GM21381 (cell line): ENCODE data around the gene TDRKH.
"Not testable (repeated sequence)": the region's sequence is repeated elsewhere in the genome, so short reads cannot be mapped to it uniquely, and the experiment has no call there.

ENCODE experiments used
- ATAC-seq: cut with Tn5 transposase; IDR thresholded peaks from one replicate; pipeline ENCODE4 v1.9.1; 2021; ENCODE audit warnings: mild to moderate bottlenecking, moderate library complexity; ENCODE audit not compliant: unreplicated experiment

Gene TDRKH

GRCh38 chr1:151803164-151803563, 12.9 kb upstream of the TDRKH start:
- no peak for ATAC-seq

GRCh38 chr1:151802372-151802771, 12.1 kb upstream of the TDRKH start:
- ATAC-seq, result no peak

GRCh38 chr1:151801846-151802245, 11.5 kb upstream of the TDRKH start:
- ATAC-seq, result no peak

- no peak for ATAC-seq
Measured at GRCh38 chr1:151801310-151801820, 11.1 kb upstream of the TDRKH start.

- ATAC-seq, result no peak
Measured at GRCh38 chr1:151800830-151801229, 10.5 kb upstream of the TDRKH start.

GRCh38 chr1:151799179-151800022, 9.1 kb upstream of the TDRKH start:
- ATAC-seq, result no peak

- no peak for ATAC-seq
Measured at GRCh38 chr1:151798571-151798970, 8.3 kb upstream of the TDRKH start.

- ATAC-seq, result no peak
Measured at GRCh38 chr1:151790940-151791651, 796 bp upstream of the TDRKH start.

GRCh38 chr1:151787689-151788088, 2.6 kb downstream of the TDRKH start:
- ATAC-seq, result no peak

GRCh38 chr1:151783796-151784195, 6.5 kb downstream of the TDRKH start:
- ATAC-seq, result no peak

GRCh38 chr1:151782741-151783140, 7.6 kb downstream of the TDRKH start:
- no peak for ATAC-seq

GRCh38 chr1:151782026-151782425, 8.3 kb downstream of the TDRKH start:
- not testable (repeated sequence) for ATAC-seq

- not testable (repeated sequence) for ATAC-seq
Measured at GRCh38 chr1:151780736-151781135, 9.6 kb downstream of the TDRKH start.

GRCh38 chr1:151779852-151780251, 10.4 kb downstream of the TDRKH start:
- ATAC-seq, result no peak

GRCh38 chr1:151777317-151777716, 13.0 kb downstream of the TDRKH start:
- ATAC-seq, result no peak

GRCh38 chr1:151776665-151777062, 13.6 kb downstream of the TDRKH start:
- no peak for ATAC-seq

- no peak for ATAC-seq
Measured at GRCh38 chr1:151775894-151776664, 14.2 kb downstream of the TDRKH start.

GRCh38 chr1:151774256-151774922, 15.9 kb downstream of the TDRKH start:
- no peak for ATAC-seq

- ATAC-seq, result no peak
Measured at GRCh38 chr1:151773702-151774101, 16.6 kb downstream of the TDRKH start.

- ATAC-seq, result not testable (repeated sequence)
Measured at GRCh38 chr1:151769270-151769669, 21.0 kb downstream of the TDRKH start.
